ENCODE data around the gene TEX50.
"Not testable (repeated sequence)": the region's sequence is repeated elsewhere in the genome, so short reads cannot be mapped to it uniquely, and the experiment has no call there.

The TEX50 gene

GRCh38 chr1:173663159-173663558, 28.0 kb downstream of the TEX50 start:
- DNase-seq = no peak

- DNase-seq = no peak
Observed at GRCh38 chr1:173666646-173667045, 31.5 kb downstream of the TEX50 start.

- DNase-seq = no peak
Observed at GRCh38 chr1:173669491-173669941, 34.4 kb downstream of the TEX50 start, which contains the start of gene ANKRD45. ANKRD45 (minus strand) TSS chr1:173669851; CDS start chr1:173659418, 10,433 bp downstream.

GRCh38 chr1:173674496-173674895, 39.4 kb downstream of the TEX50 start:
- not testable (repeated sequence) for DNase-seq

- not testable (repeated sequence) for DNase-seq
Observed at GRCh38 chr1:173680152-173680551, 45.0 kb downstream of the TEX50 start.

- no peak for DNase-seq
Observed at GRCh38 chr1:173682184-173682583, 47.0 kb downstream of the TEX50 start.

- not testable (repeated sequence) for DNase-seq
Observed at GRCh38 chr1:173683838-173684237, 48.7 kb downstream of the TEX50 start.

- not testable (repeated sequence) for DNase-seq
Observed at GRCh38 chr1:173685121-173685520, 50.0 kb downstream of the TEX50 start.
